ENCODE measurements around the gene DNAH14. TPM values are rescaled to one million over a fixed set of nuclear protein-coding genes. Genes with fewer than 3 reads are reported as not detected.
"Not testable (repeated sequence)": the region's sequence is repeated elsewhere in the genome, so short reads cannot be mapped to it uniquely, and the experiment has no call there.

DNAH14 gene
- total and polyA plus RNA-seq, 2 experiments from 2014 or later, result 14.7 to 46.1 TPM

- Histone ChIP-seq H3K36me3 (replicated peaks; ENCODE audit: insufficient read depth, low read depth) (no peaks in the 10 kb centered on the region), H3K9me2 (replicated peaks; ENCODE audit: insufficient read depth) (no peaks in the 10 kb centered on the region), H3K27me3 (no peaks in the 10 kb centered on the region), H3K79me2 (no peaks in the 10 kb centered on the region), H3K4me3 (no peak overlapping the region), H4K20me1 (ENCODE audit: insufficient read depth, poor library complexity, severe bottlenecking) (no peaks in the 10 kb centered on the region), H3K27ac (no peak overlapping the region), H3K4me2 (no peak overlapping the region), H3K9me3 (ENCODE audit: low read depth) (no peaks in the 10 kb centered on the region), H3K4me1 (ENCODE audit: insufficient read depth) (no peaks in the 10 kb centered on the region), H2AFZ (no peak overlapping the region)
- no peak for DNase-seq (ENCODE audit: low spot score)
- 31% methylated on average over 2 of the region's 2 CpGs for WGBS (ENCODE audit: low lambda C conversion rate, missing lambda C conversion rate)
- TF ChIP-seq EZH2 (IDR thresholded peaks at IDR 0.05; ENCODE audit: borderline replicate concordance) (no peak), EZH2phosphoT487 (IDR thresholded peaks at IDR 0.05; ENCODE audit: low read depth, severe bottlenecking, unreplicated experiment) (no peak), CTCF (IDR thresholded peaks at IDR 0.05; ENCODE audit: poor library complexity) (no peak)
Measured at GRCh38 chr1:225230483-225230882, 301.0 kb downstream of the DNAH14 start.

GRCh38 chr1:225232930-225233329 lies 303.5 kb downstream of the DNAH14 start:
- not testable (repeated sequence) for H3K9me2 ChIP-seq (replicated peaks; ENCODE audit: insufficient read depth); H3K27ac ChIP-seq; H3K4me2 ChIP-seq; H3K9me3 ChIP-seq (ENCODE audit: low read depth); H3K79me2 ChIP-seq; DNase-seq (ENCODE audit: low spot score); H4K20me1 ChIP-seq (ENCODE audit: insufficient read depth, poor library complexity, severe bottlenecking); H3K27me3 ChIP-seq; H3K4me1 ChIP-seq (ENCODE audit: insufficient read depth); H3K4me3 ChIP-seq; H3K36me3 ChIP-seq (replicated peaks; ENCODE audit: insufficient read depth, low read depth); H2AFZ ChIP-seq
- 90% methylated on average over 1 of the region's 1 CpG for WGBS (ENCODE audit: low lambda C conversion rate, missing lambda C conversion rate)

GRCh38 chr1:225242611-225243010 lies 313.1 kb downstream of the DNAH14 start:
- Histone ChIP-seq H3K36me3 (replicated peaks; ENCODE audit: insufficient read depth, low read depth) (no peaks in the 10 kb centered on the region), H3K27me3 (no peaks in the 10 kb centered on the region), H3K79me2 (no peaks in the 10 kb centered on the region), H3K9me2 (replicated peaks; ENCODE audit: insufficient read depth) (no peaks in the 10 kb centered on the region), H4K20me1 (ENCODE audit: insufficient read depth, poor library complexity, severe bottlenecking) (no peaks in the 10 kb centered on the region), H3K4me3 (no peak overlapping the region), H3K4me1 (ENCODE audit: insufficient read depth) (no peaks in the 10 kb centered on the region), H3K9me3 (ENCODE audit: low read depth) (no peaks in the 10 kb centered on the region), H2AFZ (no peak overlapping the region), H3K27ac (no peak overlapping the region), H3K4me2 (no peak overlapping the region)
- no peak for DNase-seq (ENCODE audit: low spot score)
- 94% methylated on average over 3 of the region's 3 CpGs for WGBS (ENCODE audit: low lambda C conversion rate, missing lambda C conversion rate)
- TF ChIP-seq EZH2 (IDR thresholded peaks at IDR 0.05; ENCODE audit: borderline replicate concordance), result no peak
- no peak for TF ChIP-seq EZH2phosphoT487 (IDR thresholded peaks at IDR 0.05; ENCODE audit: low read depth, severe bottlenecking, unreplicated experiment)
- no peak for TF ChIP-seq CTCF (IDR thresholded peaks at IDR 0.05; ENCODE audit: poor library complexity)

GRCh38 chr1:225250432-225250831 lies 321.0 kb downstream of the DNAH14 start:
- H3K36me3 ChIP-seq (replicated peaks; ENCODE audit: insufficient read depth, low read depth), result no peaks in the 10 kb centered on the region
- no peak overlapping the region for H2AFZ ChIP-seq
- no peaks in the 10 kb centered on the region for H3K9me3 ChIP-seq (ENCODE audit: low read depth)
- no peaks in the 10 kb centered on the region for H3K79me2 ChIP-seq
- DNase-seq (ENCODE audit: low spot score), result no peak
- H3K27me3 ChIP-seq, result no peaks in the 10 kb centered on the region
- WGBS (ENCODE audit: low lambda C conversion rate, missing lambda C conversion rate), result 91% methylated on average over 4 of the region's 4 CpGs
- H3K4me1 ChIP-seq (ENCODE audit: insufficient read depth), result no peaks in the 10 kb centered on the region
- H3K4me3 ChIP-seq, result no peak overlapping the region
- H4K20me1 ChIP-seq (ENCODE audit: insufficient read depth, poor library complexity, severe bottlenecking), result no peaks in the 10 kb centered on the region
- no peak for TF ChIP-seq CTCF (IDR thresholded peaks at IDR 0.05; ENCODE audit: poor library complexity)
- no peak for TF ChIP-seq EZH2 (IDR thresholded peaks at IDR 0.05; ENCODE audit: borderline replicate concordance)
- TF ChIP-seq EZH2phosphoT487 (IDR thresholded peaks at IDR 0.05; ENCODE audit: low read depth, severe bottlenecking, unreplicated experiment), result no peak
- no peaks in the 10 kb centered on the region for H3K9me2 ChIP-seq (replicated peaks; ENCODE audit: insufficient read depth)
- no peak overlapping the region for H3K27ac ChIP-seq
- no peak overlapping the region for H3K4me2 ChIP-seq
